Umbilical cord (tissue), 2 donors: ENCODE measurements around the gene PNMA6E. TPM values are rescaled to one million over a fixed set of nuclear protein-coding genes. Genes with fewer than 3 reads are reported as not detected.

ENCODE experiments used
- DNase-seq: peaks from one replicate; pipeline ENCODE4 v3.0.0-alpha.2; 2015; ENCODE audit warnings: low spot score
- total RNA-seq: library from RNA; depleted of rRNA; stranded (reverse); fragments of >200 nt; gene quantifications from one replicate; pipeline ENCODE4 v1.2.3, GENCODE V29; 2014; ENCODE audit warnings: low replicate concordance; ENCODE audit not compliant: insufficient read depth

Gene PNMA6E
- total RNA-seq, 1 donor from 2014 or later, result not detected

- no peak for DNase-seq
These were observed 34.7 kb upstream of the PNMA6E start for GRCh38 chrX:153435845-153436244.

DNA sequence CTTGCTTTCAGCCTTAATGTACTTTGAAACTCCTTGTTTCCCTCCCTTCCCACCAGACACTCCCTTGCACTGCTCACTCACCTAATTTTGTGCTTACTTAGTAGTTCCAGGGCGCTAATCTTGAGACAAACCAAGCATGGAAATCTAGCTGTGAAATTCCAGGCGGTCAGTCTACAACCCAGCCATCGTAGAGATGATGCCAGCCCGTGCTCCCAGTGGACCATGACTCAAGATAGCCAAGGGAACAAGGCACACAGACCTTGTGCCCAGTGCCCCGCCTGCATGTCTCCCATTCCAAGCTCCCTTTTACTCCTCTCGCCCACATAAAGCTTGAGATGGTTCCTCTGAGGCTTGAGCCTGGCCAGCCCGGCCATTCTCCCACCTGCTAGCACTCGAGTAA, 33.7 kb upstream of the PNMA6E start:
- no peak for DNase-seq

GRCh38 chrX:153433781-153434285, 32.7 kb upstream of the PNMA6E start:
- no peak for DNase-seq

DNA sequence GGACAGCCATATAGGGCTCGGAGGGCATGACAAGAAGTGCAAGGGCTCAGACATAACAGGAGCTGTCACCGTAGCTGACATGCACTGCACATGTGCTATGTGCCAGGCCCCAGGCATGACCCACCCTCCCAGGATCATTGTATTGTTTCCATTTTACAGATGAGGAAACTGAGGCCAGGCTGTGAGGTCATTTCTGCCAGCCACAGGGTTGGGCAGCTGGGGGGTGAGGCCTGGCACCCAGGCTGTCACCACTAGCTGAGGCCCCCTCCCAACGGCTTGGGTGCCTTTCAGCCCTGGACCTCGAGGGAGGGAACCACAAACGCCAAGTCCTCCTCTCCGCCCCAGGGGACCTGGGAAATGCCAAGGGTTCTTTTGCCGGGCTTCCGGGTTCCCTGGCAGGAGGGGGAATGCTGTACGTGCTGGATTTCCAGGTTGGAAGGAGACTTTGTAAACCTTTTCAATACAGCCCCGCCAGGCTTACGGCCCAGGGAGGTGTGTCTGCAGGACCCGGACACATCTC, 32.1 kb upstream of the PNMA6E start:
- DNase-seq, result no peak

- DNase-seq, result no peak
These were observed 29.6 kb upstream of the PNMA6E start for GRCh38 chrX:153430796-153431195.

DNA sequence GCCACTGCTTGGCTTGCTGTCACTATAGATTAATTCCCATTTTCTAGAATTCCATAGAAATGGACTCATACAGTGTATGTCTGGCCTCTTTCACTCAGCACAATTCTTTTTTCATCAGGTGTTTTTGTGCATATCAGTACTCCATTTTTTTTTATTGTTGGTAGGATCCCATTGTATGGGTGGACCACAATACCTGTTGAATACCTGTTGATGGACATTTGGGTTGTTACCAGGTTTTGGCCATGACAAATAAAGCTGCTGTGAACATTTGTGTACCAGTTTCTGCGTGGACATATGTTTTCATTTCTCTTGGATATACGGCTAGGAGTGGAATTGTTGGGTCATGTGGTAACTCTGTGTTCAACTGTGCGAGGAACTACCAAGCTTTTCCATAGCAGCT, 25.1 kb upstream of the PNMA6E start:
- DNase-seq, result no peak

- peak; percentile 51 for DNase-seq
These were observed 22.5 kb upstream of the PNMA6E start for GRCh38 chrX:153423652-153424051.

GRCh38 chrX:153421856-153422255, 20.7 kb upstream of the PNMA6E start:
- DNase-seq, result no peak

- DNase-seq, result no peak
These were observed 19.9 kb upstream of the PNMA6E start for GRCh38 chrX:153420851-153421599.

DNA sequence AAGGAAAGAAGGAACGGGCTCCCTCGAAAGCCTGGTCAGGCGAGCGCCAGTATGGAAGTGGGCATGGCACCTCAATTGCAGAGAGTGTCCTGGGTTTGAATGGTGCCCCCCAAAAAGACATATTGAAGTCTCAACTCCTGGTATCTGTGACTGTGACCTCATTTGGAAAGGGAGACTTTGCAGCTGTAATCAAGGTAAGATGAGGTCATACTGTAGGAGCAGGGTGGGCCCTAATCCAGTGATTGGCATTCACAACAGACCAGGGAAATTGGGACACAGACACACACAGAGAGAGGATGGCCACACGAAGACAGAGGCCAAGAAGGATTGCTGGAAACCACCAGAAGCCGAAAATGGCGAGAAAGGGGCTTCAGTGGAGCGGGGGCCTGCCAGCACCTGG, 16.5 kb upstream of the PNMA6E start:
- DNase-seq, result no peak

DNA sequence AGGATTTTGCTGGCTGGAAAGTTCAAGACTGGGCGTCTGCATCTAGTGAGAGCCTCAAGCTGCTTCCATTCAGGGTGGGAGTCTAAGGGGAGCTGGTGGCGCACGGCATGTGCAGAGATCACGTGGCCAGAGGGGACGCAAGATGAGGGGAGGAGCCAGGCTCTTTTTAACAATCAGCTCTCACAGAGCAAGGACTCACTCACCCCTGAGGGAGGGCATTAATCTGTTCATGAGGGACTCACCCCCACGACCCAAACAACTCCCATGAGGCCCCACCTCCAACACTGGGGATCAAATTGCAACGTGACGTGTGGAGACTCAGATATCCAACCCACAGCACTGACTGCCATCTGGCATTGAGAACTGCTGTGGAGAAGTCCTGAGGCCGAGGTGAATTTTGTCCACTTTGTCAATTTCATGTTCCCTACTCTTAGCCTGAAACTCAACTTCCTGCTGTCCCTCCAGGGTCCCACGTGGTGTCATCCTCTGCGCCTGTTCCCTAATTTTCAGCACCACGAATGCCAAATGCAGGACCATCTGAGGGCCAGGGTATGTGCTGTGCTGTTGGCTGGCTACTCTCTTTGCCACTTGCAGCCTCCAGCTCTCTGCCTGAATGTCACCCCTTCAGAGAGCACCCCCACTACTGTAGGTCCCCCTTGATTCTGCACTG, 15.8 kb upstream of the PNMA6E start:
- no peak for DNase-seq

DNA sequence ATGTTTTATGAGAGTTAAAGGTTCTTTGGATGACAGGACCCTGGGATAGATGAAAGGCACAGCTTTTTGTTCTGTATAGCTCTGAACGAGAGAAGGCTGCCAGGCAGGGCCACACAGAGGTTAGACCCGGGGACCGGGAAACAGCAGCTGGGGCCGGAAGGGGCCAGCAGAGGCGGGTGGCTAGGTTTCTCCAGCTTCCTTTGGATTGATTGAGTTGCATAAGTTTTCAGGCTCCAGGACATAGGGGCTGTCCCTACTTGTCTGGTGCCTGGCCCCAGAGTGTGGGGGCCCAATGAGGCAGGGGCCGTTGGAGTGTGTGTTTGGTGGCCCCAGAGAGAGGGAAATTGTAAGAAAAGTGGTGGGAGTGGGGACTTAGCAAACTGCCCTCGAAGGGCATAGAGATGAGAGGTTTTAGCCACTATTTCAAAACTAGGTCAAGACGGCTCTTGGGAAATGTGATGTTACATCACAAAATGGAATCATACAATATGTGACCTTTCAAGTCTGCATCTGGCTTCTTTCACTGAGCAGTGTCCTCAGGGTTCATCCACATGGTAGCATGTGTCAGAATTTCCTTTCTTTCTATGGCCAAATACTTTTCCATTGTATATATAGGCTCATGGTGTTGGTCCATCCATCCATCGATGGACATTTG, 13.8 kb upstream of the PNMA6E start:
- peak; percentile 27 for DNase-seq

GRCh38 chrX:153413731-153414130, 12.6 kb upstream of the PNMA6E start:
- DNase-seq, result no peak

DNA sequence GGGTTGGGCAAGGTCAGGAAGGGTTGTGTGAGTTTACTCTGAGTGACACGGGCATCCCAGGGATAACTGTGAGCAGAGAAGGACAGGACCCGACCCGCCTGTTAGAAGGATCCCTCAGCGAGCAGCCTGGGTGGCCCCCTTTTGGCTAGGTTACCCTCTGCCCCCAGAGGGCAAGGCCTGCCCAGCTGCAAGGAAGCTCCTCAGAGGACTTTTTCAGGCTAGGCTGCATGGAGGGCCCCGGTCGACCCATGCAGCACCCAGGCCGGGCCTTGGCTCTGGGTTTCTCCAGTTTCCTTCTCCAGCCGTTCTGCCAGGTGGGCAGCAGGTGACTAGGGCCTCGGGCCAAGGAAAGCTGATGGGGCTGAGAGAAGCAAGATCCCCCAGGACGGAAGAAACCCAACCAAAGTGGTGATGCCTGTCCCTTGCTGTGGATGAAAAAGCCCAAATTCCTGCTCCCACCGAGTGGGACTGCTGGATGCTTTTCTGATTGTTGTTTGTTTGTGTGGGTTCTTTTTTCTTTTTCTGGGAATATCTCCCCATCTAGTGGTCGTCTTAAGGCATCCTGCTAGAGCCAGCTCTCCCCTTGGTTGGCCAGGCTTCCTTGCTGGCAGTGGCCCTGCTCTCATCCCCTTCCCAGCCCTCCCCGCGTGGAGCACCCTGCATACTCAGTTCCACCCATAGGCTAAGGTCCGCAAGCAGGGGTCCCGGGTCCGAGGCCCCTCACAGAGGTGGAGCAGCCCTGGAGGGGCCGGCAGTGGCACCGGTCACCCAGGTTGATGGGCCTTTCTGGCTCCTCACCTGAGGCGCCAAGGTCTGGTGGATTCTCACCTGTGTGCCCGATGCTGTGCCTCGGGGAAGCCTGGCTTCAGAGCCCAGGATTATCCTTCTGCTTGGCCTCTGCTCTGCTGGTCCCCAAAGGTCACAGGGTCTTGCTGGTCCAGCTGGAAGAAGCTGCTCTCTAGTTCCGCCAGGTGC, 11.9 kb upstream of the PNMA6E start:
- DNase-seq, result no peak

DNA sequence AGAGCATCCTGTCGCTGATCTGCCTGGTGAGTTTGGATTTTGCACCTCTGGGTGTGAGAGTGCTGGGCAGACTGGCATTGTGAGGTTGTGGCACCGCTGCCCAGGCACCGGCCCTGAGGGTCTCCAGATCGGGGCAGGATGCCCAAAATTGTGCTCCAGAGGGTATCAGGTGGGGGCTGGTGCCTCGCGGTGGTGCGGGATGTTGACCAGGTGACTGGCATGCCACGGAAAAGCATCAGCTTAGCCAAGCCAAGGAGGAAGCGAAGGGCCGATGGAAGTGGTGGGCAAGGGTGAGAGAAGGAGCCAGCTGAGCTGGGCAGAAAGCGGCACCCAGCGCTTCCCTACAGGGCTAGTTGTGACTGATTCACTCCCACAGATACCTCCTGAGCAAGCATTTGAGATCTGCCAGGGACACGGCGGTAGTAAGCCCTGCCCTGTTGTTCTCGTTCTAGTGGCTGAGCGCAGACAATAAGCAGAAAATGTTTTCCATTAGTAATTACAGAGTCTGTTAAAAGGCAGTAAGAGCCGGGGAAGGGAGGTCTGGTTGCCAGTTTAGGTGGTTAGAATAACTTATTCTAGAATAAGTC, 10.9 kb upstream of the PNMA6E start:
- peak; percentile 11 for DNase-seq

DNA sequence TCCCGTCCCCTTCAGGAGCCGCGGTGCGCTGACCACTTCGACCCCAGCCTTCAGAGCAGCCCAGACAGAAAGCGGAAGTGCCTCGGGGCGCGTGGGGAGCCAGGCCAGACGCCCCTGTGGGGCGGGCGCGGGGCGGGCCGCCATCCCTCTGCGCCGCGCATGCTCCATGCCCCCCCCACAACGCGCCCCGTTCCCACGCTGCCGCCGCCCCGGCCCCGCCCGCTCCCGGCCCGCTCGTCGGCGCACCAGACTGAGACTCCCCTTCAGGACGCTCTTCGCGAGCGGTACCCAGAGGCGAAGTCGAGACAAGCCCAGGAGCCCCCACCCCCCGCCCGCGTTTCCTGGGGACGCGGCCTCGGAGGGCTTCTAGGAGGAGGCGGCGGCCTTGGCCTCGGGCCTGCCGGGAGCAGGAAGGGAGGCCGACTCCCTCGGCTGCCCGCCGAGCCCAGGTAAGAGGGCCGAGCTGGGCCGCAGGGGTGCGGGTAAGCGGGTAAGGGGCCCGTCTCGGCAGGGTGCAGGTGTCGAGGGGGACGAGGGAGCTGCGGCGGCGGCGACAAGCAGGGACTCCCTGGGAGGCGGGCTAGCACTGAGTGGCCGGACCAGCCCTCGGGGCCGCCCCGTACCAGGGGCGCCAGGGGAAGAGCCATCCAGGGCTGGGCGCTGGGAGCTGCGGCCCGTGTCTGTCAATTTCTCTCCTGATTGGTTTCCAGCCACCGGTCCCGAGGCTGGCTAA, 10.3 kb upstream of the PNMA6E start, which contains the start of gene ZFP92:
Gene ZFP92, plus strand, starts transcription at position 218 of the 733 bp plus-strand sequence. CDS start 6,851 bp downstream, outside the sequence.
- DNase-seq, result peak; percentile 40

DNA sequence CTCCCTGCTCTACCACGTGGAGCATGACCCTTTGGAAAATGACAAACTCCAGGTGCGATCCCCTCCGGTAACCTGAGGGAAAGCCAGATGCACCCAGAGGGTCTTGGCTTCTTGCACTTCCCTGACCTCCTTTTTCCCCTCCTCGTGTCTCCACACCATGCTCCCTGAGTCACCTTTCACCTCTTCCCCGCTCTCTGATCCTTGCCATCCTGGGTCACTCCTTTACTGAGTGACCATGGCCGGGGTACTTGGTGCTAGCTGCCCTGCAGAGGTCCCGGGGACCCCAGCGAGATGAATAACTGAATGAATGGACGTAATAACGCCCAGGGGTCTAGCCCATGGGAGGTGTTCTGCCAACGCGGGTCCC, 9.7 kb upstream of the PNMA6E start:
- DNase-seq, result no peak

DNA sequence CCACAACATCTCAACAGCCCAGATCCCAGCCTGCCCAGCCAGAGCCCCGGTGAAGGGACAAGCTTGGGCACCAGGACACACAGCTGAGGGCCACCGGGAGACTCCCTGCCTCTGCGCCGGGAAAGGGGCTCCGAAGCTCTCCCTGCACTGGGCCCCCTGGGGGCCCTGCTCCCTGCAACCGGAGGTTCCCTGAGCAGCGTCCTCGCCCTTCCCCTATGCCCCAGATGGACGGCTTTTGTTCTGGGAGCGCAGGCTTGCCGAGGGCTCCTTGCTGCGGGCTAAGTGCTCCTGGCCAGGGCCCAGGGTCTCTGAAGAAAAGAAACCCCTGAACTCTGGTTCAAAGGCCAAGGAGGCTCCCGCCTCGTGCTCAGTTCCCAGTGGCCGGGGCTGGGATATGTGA, 9.2 kb upstream of the PNMA6E start:
- peak; percentile 35 for DNase-seq

DNA sequence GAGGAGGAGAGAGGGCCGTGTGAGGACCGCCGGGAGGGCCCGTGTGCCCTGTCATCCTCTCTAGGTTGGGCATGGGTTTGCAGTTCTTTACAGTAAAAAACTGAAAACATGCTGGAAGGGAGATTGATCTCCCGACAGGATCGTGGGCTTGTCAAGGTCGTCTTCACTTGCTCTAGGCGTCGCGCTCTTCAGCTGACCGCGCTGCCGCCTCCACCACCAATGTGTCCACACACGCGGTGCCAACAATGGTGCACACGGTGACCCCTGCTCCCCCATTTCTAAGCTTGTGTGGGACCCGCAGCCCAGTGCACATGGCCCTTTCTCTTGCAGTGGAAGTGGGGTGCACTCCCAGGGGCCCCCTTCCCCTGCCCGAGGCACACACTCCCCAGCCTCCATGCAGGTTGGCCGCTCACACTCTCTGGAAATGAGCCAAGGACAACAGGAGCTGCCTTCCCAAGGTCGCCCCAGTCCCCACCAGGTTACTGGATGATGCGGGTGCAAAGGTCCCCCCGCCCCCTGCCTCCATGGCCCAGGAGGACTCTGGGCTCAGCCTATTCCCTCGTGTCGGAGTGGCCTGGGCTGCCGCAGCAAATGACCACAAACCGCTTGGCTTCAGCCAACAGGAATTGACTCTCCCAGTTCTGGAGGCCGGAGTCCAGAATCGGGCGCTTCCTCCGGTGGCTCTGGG, 8.4 kb upstream of the PNMA6E start:
- no peak for DNase-seq
